ENCODE results near the gene ATP6V1G2. TPM values are rescaled to one million over a fixed set of nuclear protein-coding genes. Genes with fewer than 3 reads are reported as not detected.

Gene ATP6V1G2
- total and polyA plus RNA-seq, 2 of the 8 experiments (the other 6 are each of a cell fraction or from before 2014, with no cell fraction given): 3.0 to 5.7 TPM

DNA sequence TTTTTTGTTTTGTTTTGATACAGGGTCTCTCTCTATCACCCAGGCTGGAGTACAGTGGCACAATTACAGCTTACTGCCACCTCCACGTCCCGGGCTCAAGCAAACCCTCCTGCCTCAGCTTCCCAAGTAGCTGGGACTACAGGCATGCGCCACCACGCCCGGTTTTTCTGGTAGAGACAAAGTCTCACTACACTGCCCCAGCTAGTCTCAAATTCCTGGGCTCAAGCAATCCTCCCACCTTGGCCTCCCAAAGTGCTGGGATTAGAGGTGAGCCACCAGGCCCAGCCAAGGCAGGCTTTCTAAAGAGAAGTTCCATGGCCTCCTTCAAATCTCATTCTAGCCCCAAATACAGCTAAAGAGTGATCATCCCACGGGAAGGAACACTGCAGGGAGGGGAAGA, 12.4 kb downstream of the ATP6V1G2 start:
- H2AFZ ChIP-seq (ENCODE audit: low read length): no peak overlapping the region
- no peak overlapping the region for H2BK5ac ChIP-seq (ENCODE audit: low read depth, low read length)
- DNase-seq (ENCODE audit: low read depth in 1 of 2, low spot score in 2 of 2) (no peak), FAIRE-seq (no peak)
- no peak overlapping the region for H4K8ac ChIP-seq (ENCODE audit: extremely low read depth, insufficient read depth, low read length)
- no peak overlapping the region for H2BK12ac ChIP-seq (ENCODE audit: low read depth, low read length)
- H3K56ac ChIP-seq (replicated peaks; ENCODE audit: insufficient read length, low read depth, low read length): no peak overlapping the region
- peaks cover 75 to 99% (median 87%) of the 10 kb centered on the region in 4 experiments for H3K36me3 ChIP-seq (ENCODE audit: control insufficient read depth in 2 of 4, insufficient read depth in 4 of 4, low read length in 3 of 4)
- ChIA-PET POLR2A (ENCODE audit: partially characterized antibody) (interaction anchor here (0.6 to 18.4 kb wide), 14 partner anchors 3 to 119 kb away, joined by 3 to 428 read pairs (median 3); partner anchors contain the start of genes ATP6V1G2, BAG6, DDX39B and MCCD1), CTCF (ENCODE audit: partially characterized antibody) (interaction anchor here (0.6 kb wide), 1 partner anchor 39 kb away, joined by 3 read pairs; no protein-coding TSS in a partner anchor)
- no peak overlapping the region for H4K5ac ChIP-seq (ENCODE audit: insufficient read length, low read depth, low read length)
- H3K4me3 ChIP-seq (ENCODE audit: extremely low read depth in 1 of 4, insufficient read depth in 2 of 4, low read depth in 3 of 4, low read length in 4 of 4): no peak overlapping the region
- 93% methylated on average over 6 of the region's 6 CpGs; no CpG with 5 or more reads in 1 of the 2 experiments for WGBS, 2 experiments (ENCODE audit: extremely low coverage in 1 of 2, insufficient coverage in 1 of 2, insufficient read length in 1 of 2, insufficient replicate concordance in 2 of 2, low coverage in 1 of 2, low lambda C conversion rate in 2 of 2, missing lambda C conversion rate in 1 of 2)
- H3K9ac ChIP-seq (replicated peaks in 1 of 4; ENCODE audit: extremely low read depth in 1 of 4, low read depth in 3 of 4, low read length in 3 of 4): no peak overlapping the region
- H3K9me3 ChIP-seq (ENCODE audit: insufficient read depth in 2 of 2, low read depth in 1 of 2, low read length in 1 of 2): no peaks in the 10 kb centered on the region
- H3K14ac ChIP-seq (ENCODE audit: insufficient read length): no peak overlapping the region
- H4K91ac ChIP-seq (replicated peaks; ENCODE audit: insufficient read length, low read length): no peak overlapping the region
- no peak overlapping the region for H3K18ac ChIP-seq (ENCODE audit: extremely low read depth, low read length)
- H2AK5ac ChIP-seq (ENCODE audit: low read depth, low read length): no peak overlapping the region
- TF ChIP-seq CREB1 (IDR thresholded peaks at IDR 0.05) (no peak), POLR2AphosphoS5 (IDR thresholded peaks at IDR 0.05; ENCODE audit: low read depth, low read length) (peak; percentile 21; the same call in 1 of the 2 replicates), POLR2A (IDR thresholded peaks at IDR 0.05; ENCODE audit: control extremely low read depth in 1 of 2, low read depth in 2 of 2, low read length in 2 of 2) (peak; percentile 53 to 60; a peak in 2 of 3 replicates), ASH2L (IDR thresholded peaks at IDR 0.05; ENCODE audit: low read length) (no peak), CBX8 (IDR thresholded peaks at IDR 0.05; ENCODE audit: borderline replicate concordance, low read depth, low read length) (no peak), SP4 (IDR thresholded peaks at IDR 0.05; ENCODE audit: low read length) (no peak)
- H2BK15ac ChIP-seq (ENCODE audit: low read length): no peak overlapping the region
- no peak overlapping the region for H2BK20ac ChIP-seq (ENCODE audit: low read length)
- peaks cover 9 to 45% of the 10 kb centered on the region in 2 experiments for H3K79me2 ChIP-seq (ENCODE audit: control insufficient read depth in 1 of 2, insufficient read depth in 2 of 2, low read length in 2 of 2)
- H3K27me3 ChIP-seq (replicated peaks in 1 of 4; ENCODE audit: control insufficient read depth in 3 of 4, extremely low read depth in 1 of 4, insufficient read depth in 3 of 4, low read length in 3 of 4): no peaks in the 10 kb centered on the region
- H2BK120ac ChIP-seq (replicated peaks; ENCODE audit: low read depth, low read length): no peak overlapping the region
- peaks cover 10% of the 10 kb centered on the region; the same call in 1 of the 2 replicates for H3K79me1 ChIP-seq (ENCODE audit: low read depth, low read length)
- no peak overlapping the region for H3K4me2 ChIP-seq (ENCODE audit: insufficient read depth in 1 of 2, low read depth in 2 of 2, low read length in 2 of 2)
- peaks cover 42 to 43% of the 10 kb centered on the region in 2 experiments for H4K20me1 ChIP-seq (replicated peaks in 1 of 2; ENCODE audit: control insufficient read depth in 1 of 2, insufficient read depth in 2 of 2, low read length in 2 of 2)
- H3K23ac ChIP-seq (ENCODE audit: insufficient read length): no peak overlapping the region
- no peaks in the 10 kb centered on the region for H3K23me2 ChIP-seq (ENCODE audit: low read depth, low read length)
- H3K27ac ChIP-seq (ENCODE audit: low read depth, low read length): no peak overlapping the region
- no peak overlapping the region for H3K4ac ChIP-seq (replicated peaks; ENCODE audit: insufficient read length, low read depth, low read length)
- H3K4me1 ChIP-seq (replicated peaks in 1 of 4; ENCODE audit: control insufficient read depth in 3 of 4, insufficient read depth in 4 of 4, low read length in 3 of 4): peaks cover 3 to 8% (median 4%) of the 10 kb centered on the region in 4 experiments; a peak in 5 of 7 replicates

Data from H1 (cell line).